Right atrium auricular region (tissue), 2 donors: ENCODE results near the gene YIF1B. TPM values are rescaled to one million over a fixed set of nuclear protein-coding genes. Genes with fewer than 3 reads are reported as not detected.

ENCODE experiments used
- DNase-seq: peaks from one replicate; pipeline ENCODE4 v3.0.0-alpha.2; 2019; ENCODE audit warnings: low spot score
- H3K27ac ChIP-seq, 2 donors: fragments of 200-600 bp; sonication (generic); 1 replicate in 1 of 2; 2 replicates in 1 of 2; pipeline ENCODE4 v1.5.1; 2016 to 2019
- H3K27me3 ChIP-seq, 2 donors: fragments of 200-600 bp; sonication (generic); one replicate each; pipeline versions ENCODE4 v1.5.1 to v1.6.0; 2017 to 2019
- H3K36me3 ChIP-seq: fragments of 200-600 bp; sonication (generic); one replicate; pipeline ENCODE4 v1.5.1; 2016
- H3K4me1 ChIP-seq, 2 donors: fragments of 200-600 bp; sonication (generic); one replicate each; pipeline versions ENCODE4 v1.5.1 to v1.6.0; 2017 to 2019
- H3K4me3 ChIP-seq, 2 donors: fragments of 200-600 bp; sonication (generic); 1 replicate in 1 of 2; 2 replicates in 1 of 2; pipeline ENCODE4 v1.5.1; 2017 to 2019; ENCODE audit warnings: mild to moderate bottlenecking in 1 of 2, moderate library complexity in 1 of 2
- H3K9me3 ChIP-seq, 2 donors: fragments of 200-600 bp; sonication (generic); one replicate each; pipeline ENCODE4 v1.5.1; 2019
- CTCF ChIP-seq, 2 donors: fragments of 200-600 bp; sonication (generic); IDR thresholded peaks; one replicate each; pipeline ENCODE4 v1.5.1; 2019; ENCODE audit warnings: antibody characterized with exemption in 2 of 2
- total RNA-seq, 2 donors: library from RNA; depleted of rRNA; stranded (reverse); fragments of >200 nt; gene quantifications; one replicate each; pipeline ENCODE4 v1.1.0, GENCODE V29; 2016

The YIF1B gene
- total RNA-seq, 2 donors from 2014 or later: 20.1 to 26.9 TPM

GRCh38 chr19:38336638-38337359, 21.1 kb upstream of the YIF1B start:
- Histone ChIP-seq H3K27ac (peak overlapping the region; percentile 98 to 99), H3K9me3 (no peaks in the 10 kb centered on the region), H3K27me3 (no peaks in the 10 kb centered on the region), H3K36me3 (no peaks in the 10 kb centered on the region), H3K4me1 (peaks cover 0 to 13% of the 10 kb centered on the region in 2 donors), H3K4me3 (peak overlapping the region; percentile 64 to 80)
- peak; percentile 95 for DNase-seq
- no peak for TF ChIP-seq CTCF (IDR thresholded peaks at IDR 0.05)

GRCh38 chr19:38335949-38336637, 20.3 kb upstream of the YIF1B start:
- no peak for TF ChIP-seq CTCF (IDR thresholded peaks at IDR 0.05)
- peak; percentile 97 for DNase-seq
- Histone ChIP-seq H3K9me3 (no peaks in the 10 kb centered on the region), H3K4me1 (peaks cover 0 to 13% of the 10 kb centered on the region in 2 donors), H3K27me3 (no peaks in the 10 kb centered on the region), H3K4me3 (peak overlapping the region; percentile 64 to 80), H3K36me3 (no peaks in the 10 kb centered on the region), H3K27ac (peak overlapping the region; percentile 98 to 99)

DNA sequence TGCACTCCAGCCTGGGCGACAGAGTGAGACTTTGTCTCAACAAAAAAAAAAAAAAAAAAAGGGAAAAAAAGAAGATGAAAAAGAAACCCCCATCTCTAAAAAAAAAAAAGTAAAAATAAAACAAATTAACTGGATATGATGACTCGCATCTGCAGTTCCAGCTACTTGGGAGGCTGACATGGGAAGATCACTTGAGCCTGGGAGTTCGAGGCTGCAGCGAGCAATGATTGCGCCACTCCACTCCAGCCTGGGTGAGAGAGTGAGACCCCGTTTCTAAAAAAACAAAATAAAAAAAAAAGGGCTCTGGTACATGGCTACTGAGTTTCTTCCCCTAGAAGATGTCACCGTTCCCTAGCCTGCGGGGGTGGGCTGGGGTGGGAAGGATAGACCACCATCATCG, 17.5 kb upstream of the YIF1B start:
- H3K9me3 ChIP-seq: no peaks in the 10 kb centered on the region
- H3K36me3 ChIP-seq: no peaks in the 10 kb centered on the region
- no peaks in the 10 kb centered on the region for H3K27me3 ChIP-seq
- no peak for DNase-seq
- H3K4me3 ChIP-seq: no peak overlapping the region
- H3K4me1 ChIP-seq: peaks cover 0 to 13% of the 10 kb centered on the region in 2 donors
- no peak for TF ChIP-seq CTCF (IDR thresholded peaks at IDR 0.05)
- H3K27ac ChIP-seq: no peak overlapping the region

GRCh38 chr19:38331728-38332127, 16.0 kb upstream of the YIF1B start:
- Histone ChIP-seq H3K27ac (no peak overlapping the region), H3K27me3 (no peaks in the 10 kb centered on the region), H3K4me1 (peaks cover 0 to 5% of the 10 kb centered on the region in 2 donors), H3K4me3 (no peak overlapping the region), H3K9me3 (no peaks in the 10 kb centered on the region), H3K36me3 (peaks cover 7% of the 10 kb centered on the region)
- no peak for TF ChIP-seq CTCF (IDR thresholded peaks at IDR 0.05)
- DNase-seq: no peak

- Histone ChIP-seq H3K4me3 (no peak overlapping the region), H3K4me1 (no peaks in the 10 kb centered on the region), H3K36me3 (peaks cover 8% of the 10 kb centered on the region), H3K9me3 (no peaks in the 10 kb centered on the region), H3K27me3 (no peaks in the 10 kb centered on the region), H3K27ac (no peak overlapping the region)
- DNase-seq: no peak
- no peak for TF ChIP-seq CTCF (IDR thresholded peaks at IDR 0.05)
These were observed 13.9 kb upstream of the YIF1B start for GRCh38 chr19:38329651-38330050.
